Vagina (tissue), 2 donors: ENCODE results near the gene PDE11A.

Experiments
- POLR2A ChIP-seq, 2 donors: fragments of 450-650 bp; IDR thresholded peaks; one replicate each; pipeline ENCODE4 v1.6.1; 2017; ENCODE audit warnings: antibody characterized with exemption in 2 of 2, mild to moderate bottlenecking in 2 of 2, moderate library complexity in 2 of 2
- POLR2AphosphoS5 ChIP-seq, 2 donors: sonication (generic); formaldehyde crosslinking; IDR thresholded peaks; one replicate each; pipeline ENCODE4 v1.9.0; 2017; ENCODE audit warnings: antibody characterized with exemption in 2 of 2, mild to moderate bottlenecking in 2 of 2, low read depth in 1 of 2; ENCODE audit not compliant: insufficient read depth in 1 of 2
- TF ChIP-seq, protein P1 (sequence below), 3 experiments: fragments of 450-650 bp in 2 of 3; fragments of 200-600 bp in 1 of 3; sonication (generic) in 1 of 3; IDR thresholded peaks; one replicate each; pipeline ENCODE4 v1.5.1; 2017 to 2019; ENCODE audit warnings: antibody characterized with exemption in 3 of 3, mild to moderate bottlenecking in 2 of 3, moderate library complexity in 2 of 3

GRCh38 chr2:177939211-177939610, 133.4 kb downstream of the PDE11A start:
- TF ChIP-seq POLR2A (IDR thresholded peaks at IDR 0.05) (no peak), POLR2AphosphoS5 (IDR thresholded peaks at IDR 0.05; ENCODE audit: insufficient read depth in 1 of 2, low read depth in 1 of 2) (no peak)
- TF ChIP-seq, protein P1, sequence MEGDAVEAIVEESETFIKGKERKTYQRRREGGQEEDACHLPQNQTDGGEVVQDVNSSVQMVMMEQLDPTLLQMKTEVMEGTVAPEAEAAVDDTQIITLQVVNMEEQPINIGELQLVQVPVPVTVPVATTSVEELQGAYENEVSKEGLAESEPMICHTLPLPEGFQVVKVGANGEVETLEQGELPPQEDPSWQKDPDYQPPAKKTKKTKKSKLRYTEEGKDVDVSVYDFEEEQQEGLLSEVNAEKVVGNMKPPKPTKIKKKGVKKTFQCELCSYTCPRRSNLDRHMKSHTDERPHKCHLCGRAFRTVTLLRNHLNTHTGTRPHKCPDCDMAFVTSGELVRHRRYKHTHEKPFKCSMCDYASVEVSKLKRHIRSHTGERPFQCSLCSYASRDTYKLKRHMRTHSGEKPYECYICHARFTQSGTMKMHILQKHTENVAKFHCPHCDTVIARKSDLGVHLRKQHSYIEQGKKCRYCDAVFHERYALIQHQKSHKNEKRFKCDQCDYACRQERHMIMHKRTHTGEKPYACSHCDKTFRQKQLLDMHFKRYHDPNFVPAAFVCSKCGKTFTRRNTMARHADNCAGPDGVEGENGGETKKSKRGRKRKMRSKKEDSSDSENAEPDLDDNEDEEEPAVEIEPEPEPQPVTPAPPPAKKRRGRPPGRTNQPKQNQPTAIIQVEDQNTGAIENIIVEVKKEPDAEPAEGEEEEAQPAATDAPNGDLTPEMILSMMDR (IDR thresholded peaks at IDR 0.05) = no peak
